GM21381 (cell line): ENCODE measurements around the gene PDZRN3.
"Not testable (repeated sequence)": the region's sequence is repeated elsewhere in the genome, so short reads cannot be mapped to it uniquely, and the experiment has no call there.

Source experiments
- ATAC-seq: cut with Tn5 transposase; IDR thresholded peaks from one replicate; pipeline ENCODE4 v1.9.1; 2021; ENCODE audit warnings: mild to moderate bottlenecking, moderate library complexity; ENCODE audit not compliant: unreplicated experiment

PDZRN3 gene

DNA sequence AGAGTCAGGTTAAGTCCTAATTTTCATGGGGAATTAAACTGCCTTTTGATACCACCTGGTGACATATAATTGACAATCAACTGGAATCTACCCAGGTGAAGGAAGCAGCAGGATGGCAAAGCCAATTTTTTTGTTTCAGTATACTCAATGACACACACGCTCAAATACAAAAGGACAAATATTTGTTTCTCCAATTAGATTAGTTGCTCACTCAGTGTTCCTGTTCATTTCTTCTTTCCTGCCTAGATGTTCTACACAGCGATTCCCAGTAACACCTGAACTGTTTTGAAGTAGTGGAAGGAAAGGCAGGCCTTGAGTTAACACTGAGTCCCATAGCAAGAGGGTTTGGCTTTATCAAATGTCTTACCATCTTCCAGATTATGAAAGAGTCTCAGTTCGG lies 157.5 kb downstream of the PDZRN3 start:
- ATAC-seq = no peak

GRCh38 chr3:73465926-73466325 lies 158.8 kb downstream of the PDZRN3 start:
- no peak for ATAC-seq

DNA sequence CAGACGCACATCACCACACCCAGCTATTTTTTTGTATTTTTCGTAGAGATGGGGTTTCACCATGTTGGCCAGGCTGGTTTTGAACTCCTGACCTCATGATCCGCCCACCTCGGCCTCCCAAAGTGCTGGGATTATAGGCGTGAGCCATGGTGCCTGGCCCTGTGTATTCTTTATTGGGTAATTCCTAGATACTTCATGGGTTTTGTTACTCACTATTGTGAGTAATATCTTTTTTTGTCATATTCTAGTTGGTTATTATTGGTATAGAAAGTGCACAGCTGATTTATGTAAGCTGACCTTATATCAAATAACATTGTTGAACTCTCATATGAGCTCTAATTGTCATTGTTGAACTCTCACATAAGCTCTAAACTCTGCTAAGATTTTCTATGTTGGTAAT lies 160.6 kb downstream of the PDZRN3 start:
- ATAC-seq = not testable (repeated sequence)

GRCh38 chr3:73461547-73461946 lies 163.2 kb downstream of the PDZRN3 start:
- ATAC-seq = no peak

GRCh38 chr3:73459711-73460110 lies 165.0 kb downstream of the PDZRN3 start:
- no peak for ATAC-seq

- no peak for ATAC-seq
Measured at GRCh38 chr3:73453666-73454065, 171.1 kb downstream of the PDZRN3 start.

GRCh38 chr3:73452729-73453128 lies 172.0 kb downstream of the PDZRN3 start:
- ATAC-seq = no peak

GRCh38 chr3:73451301-73451944 lies 173.3 kb downstream of the PDZRN3 start:
- ATAC-seq = peak; percentile 23

- ATAC-seq = peak; percentile 32
Measured at GRCh38 chr3:73449774-73450173, 175.0 kb downstream of the PDZRN3 start.

- peak; percentile 88 for ATAC-seq
Measured at GRCh38 chr3:73448761-73449301, 175.9 kb downstream of the PDZRN3 start.

DNA sequence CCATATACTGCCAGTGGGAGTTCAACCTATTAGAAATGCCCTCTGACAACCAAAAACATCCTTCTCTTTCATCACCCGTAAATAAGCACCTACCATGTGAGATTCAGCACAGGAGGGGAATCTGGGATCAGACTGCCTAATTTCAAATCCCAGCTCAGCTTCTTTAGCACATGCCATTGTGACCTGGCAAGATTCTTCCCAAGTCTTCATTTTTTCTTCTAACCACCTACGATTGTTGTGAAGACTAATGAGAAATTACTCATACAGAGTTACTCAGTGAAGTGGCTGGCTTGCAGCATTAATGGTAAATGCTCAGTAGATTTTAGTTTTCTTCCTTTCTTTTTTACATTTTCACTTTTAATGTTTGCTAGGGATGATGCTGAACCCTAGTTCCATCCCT lies 176.7 kb downstream of the PDZRN3 start:
- no peak for ATAC-seq

GRCh38 chr3:73447111-73447510 lies 177.6 kb downstream of the PDZRN3 start:
- no peak for ATAC-seq

- no peak for ATAC-seq
Measured at GRCh38 chr3:73446467-73447110, 178.2 kb downstream of the PDZRN3 start.

- ATAC-seq = no peak
Measured at GRCh38 chr3:73442886-73443285, 181.9 kb downstream of the PDZRN3 start.

GRCh38 chr3:73442152-73442551 lies 182.6 kb downstream of the PDZRN3 start:
- no peak for ATAC-seq

DNA sequence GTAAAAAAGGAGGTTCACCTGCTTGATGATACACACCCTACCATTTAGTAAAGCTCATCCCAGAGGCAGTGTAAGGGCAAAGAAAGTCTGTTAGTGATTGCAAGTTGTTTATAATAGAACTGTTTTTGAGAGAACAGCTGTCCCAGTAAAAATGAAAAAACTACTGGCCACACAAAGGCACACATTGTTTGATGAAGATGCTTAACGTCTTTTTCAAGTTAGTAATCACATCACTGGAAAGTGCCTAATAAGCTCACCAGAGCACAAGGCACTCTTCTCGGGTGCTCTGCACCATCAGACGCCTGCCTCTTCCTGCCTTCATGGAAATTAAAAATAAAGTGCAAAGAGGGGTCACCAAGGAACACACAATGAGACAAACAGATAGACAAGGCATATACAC lies 186.9 kb downstream of the PDZRN3 start:
- ATAC-seq = no peak

DNA sequence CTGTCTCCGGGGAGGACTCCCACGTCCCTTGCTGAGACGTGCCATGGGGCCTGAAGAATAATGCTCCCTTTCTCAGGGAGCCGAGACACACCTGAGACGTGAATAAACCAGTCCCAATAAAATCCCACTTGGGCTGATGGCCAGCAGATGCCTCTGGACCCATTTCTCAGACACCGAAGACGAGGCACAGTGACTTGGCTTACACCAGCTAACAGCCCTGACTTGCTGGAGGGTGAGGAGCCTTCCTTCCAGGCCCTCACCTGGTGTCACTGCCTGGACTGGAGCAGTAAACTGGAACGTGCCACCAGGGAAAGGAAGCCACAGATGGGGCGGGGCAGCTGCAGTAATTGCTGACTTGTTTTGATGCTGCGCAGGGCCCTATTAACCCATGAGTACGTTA lies 189.7 kb downstream of the PDZRN3 start:
- no peak for ATAC-seq

GRCh38 chr3:73433687-73434086 lies 191.1 kb downstream of the PDZRN3 start:
- no peak for ATAC-seq

- ATAC-seq = no peak
Measured at GRCh38 chr3:73433079-73433478, 191.7 kb downstream of the PDZRN3 start.

GRCh38 chr3:73432706-73433032 lies 192.1 kb downstream of the PDZRN3 start:
- no peak for ATAC-seq

DNA sequence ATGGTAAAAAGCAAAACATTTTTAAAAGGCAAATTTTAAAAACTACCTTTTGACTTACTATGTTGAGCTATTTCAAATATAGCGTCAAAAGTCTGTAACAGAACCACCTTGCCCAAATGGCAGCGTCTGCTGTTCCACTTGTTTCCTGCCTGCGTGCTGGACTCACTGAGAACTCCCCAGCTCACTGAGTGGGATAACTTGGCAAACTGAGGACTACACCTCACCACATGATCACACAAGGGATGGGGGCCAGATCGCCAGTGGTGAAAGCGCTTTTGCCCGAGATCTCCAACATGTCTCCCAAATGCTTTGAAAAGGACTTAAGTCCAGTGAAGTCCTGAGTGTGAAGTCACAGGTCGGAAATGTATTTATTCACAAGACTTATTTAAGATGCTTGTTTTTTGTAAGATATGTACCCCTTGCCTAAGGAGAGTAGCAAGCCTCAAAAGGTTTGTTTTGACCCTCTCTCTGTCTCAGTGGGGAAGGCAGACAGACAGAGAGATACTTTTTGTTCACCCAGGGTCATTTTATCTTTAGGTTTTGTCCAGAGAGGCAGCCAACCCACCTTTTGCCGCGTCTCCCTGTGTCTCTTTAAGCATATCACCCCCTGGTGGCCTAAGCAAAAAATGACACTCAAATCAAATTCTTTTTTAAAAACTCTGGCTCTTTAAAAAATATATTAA lies 192.6 kb downstream of the PDZRN3 start:
- ATAC-seq = no peak
